ENCODE results near the gene ZNF544. TPM values are rescaled to one million over a fixed set of nuclear protein-coding genes. Genes with fewer than 3 reads are reported as not detected.

The ZNF544 gene
- total and polyA plus RNA-seq, 12 donors, result 19.2 to 35.0 (median 23.0) TPM

- ATAC-seq, result no peak
Measured at GRCh38 chr19:58261968-58262921, 33.5 kb downstream of the ZNF544 start.

GRCh38 chr19:58262922-58263296 lies 34.2 kb downstream of the ZNF544 start:
- no peak for TF ChIP-seq CTCF (IDR thresholded peaks at IDR 0.05)
- no peak for DNase-seq
- Histone ChIP-seq H3K27ac (no peak overlapping the region), H3K27me3 (no peaks in the 10 kb centered on the region), H3K4me1 (no peaks in the 10 kb centered on the region), H3K4me3 (no peak overlapping the region), H3K9me3 (peaks cover 50 to 100% (median 100%) of the 10 kb centered on the region in 11 donors), H3K36me3 (peaks cover 28 to 100% (median 87%) of the 10 kb centered on the region in 9 donors)
- no peak for ATAC-seq
- intact Hi-C loops (cut with DNase I), result loop anchor here in 6 of 10 donors (5.0 to 10.0 kb wide), 3 partner anchors 58 to 278 kb away; no protein-coding TSS in a partner anchor
- 99 to 100% methylated on average over 7 of the region's 7 CpGs for WGBS, 2 donors

More at GRCh38 chr19:58261968-58262921, 33.5 kb downstream of the ZNF544 start:
- intact Hi-C loops (cut with DNase I), result loop anchor here in 6 of 10 donors (5.0 to 10.0 kb wide), 3 partner anchors 57 to 277 kb away; no protein-coding TSS in a partner anchor
- Histone ChIP-seq H3K36me3 (peaks cover 28 to 100% (median 93%) of the 10 kb centered on the region in 9 donors), H3K9me3 (peaks cover 51 to 100% (median 100%) of the 10 kb centered on the region in 11 donors), H3K27me3 (no peaks in the 10 kb centered on the region), H3K27ac (no peak overlapping the region), H3K4me3 (no peak overlapping the region), H3K4me1 (no peaks in the 10 kb centered on the region)
- TF ChIP-seq CTCF (IDR thresholded peaks at IDR 0.05), result no peak
- 98 to 99% methylated on average over 19 of the region's 19 CpGs for WGBS, 2 donors
- no peak for DNase-seq

- WGBS, 2 donors, result 99 to 100% methylated on average over 3 of the region's 3 CpGs
- H3K27me3 ChIP-seq, result no peaks in the 10 kb centered on the region
- H3K27ac ChIP-seq, result no peak overlapping the region
- intact Hi-C loops (cut with DNase I), result loop anchor here in 4 of 10 donors (10.0 kb wide), 2 partner anchors 60 to 280 kb away; no protein-coding TSS in a partner anchor
- peaks cover 49 to 100% (median 100%) of the 10 kb centered on the region in 11 donors for H3K9me3 ChIP-seq
- H3K4me3 ChIP-seq, result no peak overlapping the region
- ATAC-seq (no peak), DNase-seq (no peak)
- H3K4me1 ChIP-seq, result no peaks in the 10 kb centered on the region
- TF ChIP-seq CTCF (IDR thresholded peaks at IDR 0.05), result no peak
- H3K36me3 ChIP-seq, result peaks cover 17 to 99% (median 68%) of the 10 kb centered on the region in 9 donors
Measured at GRCh38 chr19:58265100-58265499, 36.4 kb downstream of the ZNF544 start.

GRCh38 chr19:58268344-58268743 lies 39.6 kb downstream of the ZNF544 start:
- intact Hi-C loops (cut with DNase I), result loop anchor here in 4 of 10 donors (10.0 kb wide), 2 partner anchors 64 to 284 kb away; no protein-coding TSS in a partner anchor
- no peak for DNase-seq

More at GRCh38 chr19:58268344-58268743, 39.6 kb downstream of the ZNF544 start:
- no peak for TF ChIP-seq CTCF (IDR thresholded peaks at IDR 0.05)
- no peak for ATAC-seq
- H3K4me3 ChIP-seq, result no peak overlapping the region
- peaks cover 0 to 99% (median 63%) of the 10 kb centered on the region in 9 donors for H3K36me3 ChIP-seq
- no peaks in the 10 kb centered on the region for H3K27me3 ChIP-seq
- peaks cover 18 to 100% (median 100%) of the 10 kb centered on the region in 11 donors for H3K9me3 ChIP-seq
- WGBS, 2 donors, result 95 to 98% methylated on average over 3 of the region's 3 CpGs
- no peak overlapping the region for H3K27ac ChIP-seq
- H3K4me1 ChIP-seq, result no peaks in the 10 kb centered on the region

Measured in heart right ventricle (tissue), 16 donors.